ENCODE data around the gene MTSS2.

DNA sequence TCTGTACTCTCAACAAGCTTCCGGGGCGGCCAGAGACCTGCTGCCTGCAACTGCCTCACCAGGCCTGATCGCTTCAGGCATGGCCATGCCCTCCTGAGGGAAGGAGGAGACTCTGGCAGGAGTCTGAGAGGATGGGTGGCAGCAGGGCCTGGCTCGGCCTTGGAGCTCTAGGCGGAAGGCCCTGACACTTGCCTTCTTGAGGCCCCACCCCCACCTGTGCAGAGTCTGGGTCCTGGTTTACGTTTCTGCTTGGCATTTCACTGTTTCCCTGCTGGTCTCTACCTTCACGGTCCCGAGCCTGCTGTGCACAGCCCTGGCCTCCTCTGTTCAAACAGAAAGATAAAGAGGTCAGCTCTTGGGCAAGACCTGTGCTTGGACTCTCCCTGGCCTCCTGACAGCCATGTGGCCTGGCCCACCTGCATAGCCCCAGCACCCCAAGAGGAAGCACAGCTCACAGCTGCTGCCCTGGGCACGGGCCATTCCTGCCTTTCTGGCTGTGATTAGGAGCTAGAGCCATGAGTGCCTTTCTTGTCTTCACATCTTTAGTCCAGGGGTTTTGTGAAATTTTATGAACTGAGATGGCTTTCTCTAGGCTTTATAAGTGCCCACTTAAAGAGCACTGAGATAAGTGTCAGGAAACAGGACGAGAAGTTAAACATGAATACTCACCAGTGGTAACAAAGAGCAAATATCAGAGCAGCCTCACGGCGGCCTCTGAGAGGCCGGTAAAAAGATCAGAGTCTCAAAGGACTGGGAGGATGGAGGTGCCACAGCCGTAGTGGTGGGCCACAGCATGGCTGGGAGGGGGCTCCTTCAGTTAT is 25.6 kb upstream of the MTSS2 start:
- TF ChIP-seq, protein P1, sequence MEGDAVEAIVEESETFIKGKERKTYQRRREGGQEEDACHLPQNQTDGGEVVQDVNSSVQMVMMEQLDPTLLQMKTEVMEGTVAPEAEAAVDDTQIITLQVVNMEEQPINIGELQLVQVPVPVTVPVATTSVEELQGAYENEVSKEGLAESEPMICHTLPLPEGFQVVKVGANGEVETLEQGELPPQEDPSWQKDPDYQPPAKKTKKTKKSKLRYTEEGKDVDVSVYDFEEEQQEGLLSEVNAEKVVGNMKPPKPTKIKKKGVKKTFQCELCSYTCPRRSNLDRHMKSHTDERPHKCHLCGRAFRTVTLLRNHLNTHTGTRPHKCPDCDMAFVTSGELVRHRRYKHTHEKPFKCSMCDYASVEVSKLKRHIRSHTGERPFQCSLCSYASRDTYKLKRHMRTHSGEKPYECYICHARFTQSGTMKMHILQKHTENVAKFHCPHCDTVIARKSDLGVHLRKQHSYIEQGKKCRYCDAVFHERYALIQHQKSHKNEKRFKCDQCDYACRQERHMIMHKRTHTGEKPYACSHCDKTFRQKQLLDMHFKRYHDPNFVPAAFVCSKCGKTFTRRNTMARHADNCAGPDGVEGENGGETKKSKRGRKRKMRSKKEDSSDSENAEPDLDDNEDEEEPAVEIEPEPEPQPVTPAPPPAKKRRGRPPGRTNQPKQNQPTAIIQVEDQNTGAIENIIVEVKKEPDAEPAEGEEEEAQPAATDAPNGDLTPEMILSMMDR (IDR thresholded peaks at IDR 0.05; ENCODE audit: low read depth, low read length), result no peak
- no peak for TF ChIP-seq EZH2phosphoT487 (IDR thresholded peaks at IDR 0.05; ENCODE audit: low read depth)

Data from OCI-LY3 (cell line).